Measurements from ENCODE around the gene SRA1.
A peak's percentile ranks its signal among the peaks of the same experiment; 100 is the strongest.
"Not testable (repeated sequence)": the region's sequence is repeated elsewhere in the genome, so short reads cannot be mapped to it uniquely, and the experiment has no call there.

SRA1 gene

GRCh38 chr5:140557136-140557805 is at the start of gene SRA1:
SRA1 (minus strand) TSS chr5:140557473; CDS start chr5:140557452, 21 bp downstream.
- peak; percentile 82 for DNase-seq (ENCODE audit: low read depth)

GRCh38 chr5:140607031-140607430 is 49.8 kb upstream of the SRA1 start:
- DNase-seq (ENCODE audit: low read depth) = no peak

GRCh38 chr5:140605879-140606278 is 48.6 kb upstream of the SRA1 start:
- no peak for DNase-seq (ENCODE audit: low read depth)

- no peak for DNase-seq (ENCODE audit: low read depth)
Measured at GRCh38 chr5:140603734-140604133, 46.5 kb upstream of the SRA1 start.

GRCh38 chr5:140603446-140603698 is 46.1 kb upstream of the SRA1 start:
- DNase-seq (ENCODE audit: low read depth) = not testable (repeated sequence)

GRCh38 chr5:140602147-140602546 is 44.9 kb upstream of the SRA1 start:
- no peak for DNase-seq (ENCODE audit: low read depth)

- no peak for DNase-seq (ENCODE audit: low read depth)
Measured at GRCh38 chr5:140600096-140600495, 42.8 kb upstream of the SRA1 start.

- no peak for DNase-seq (ENCODE audit: low read depth)
Measured at GRCh38 chr5:140598836-140599235, 41.6 kb upstream of the SRA1 start.

GRCh38 chr5:140596321-140596741 is 39.1 kb upstream of the SRA1 start:
- no peak for DNase-seq (ENCODE audit: low read depth)

GRCh38 chr5:140595538-140596300 is 38.4 kb upstream of the SRA1 start:
- no peak for DNase-seq (ENCODE audit: low read depth)

- DNase-seq (ENCODE audit: low read depth) = no peak
Measured at GRCh38 chr5:140594169-140594568, 36.9 kb upstream of the SRA1 start.

GRCh38 chr5:140593070-140593469 is 35.8 kb upstream of the SRA1 start:
- DNase-seq (ENCODE audit: low read depth) = not testable (repeated sequence)

GRCh38 chr5:140591747-140592372 is 34.6 kb upstream of the SRA1 start:
- DNase-seq (ENCODE audit: low read depth) = no peak

- no peak for DNase-seq (ENCODE audit: low read depth)
Measured at GRCh38 chr5:140590861-140591260, 33.6 kb upstream of the SRA1 start.

- DNase-seq (ENCODE audit: low read depth) = no peak
Measured at GRCh38 chr5:140588311-140589070, 31.2 kb upstream of the SRA1 start.

- DNase-seq (ENCODE audit: low read depth) = no peak
Measured at GRCh38 chr5:140587495-140587894, 30.2 kb upstream of the SRA1 start.

GRCh38 chr5:140579188-140579747 is 22.0 kb upstream of the SRA1 start:
- DNase-seq (ENCODE audit: low read depth) = not testable (repeated sequence)

GRCh38 chr5:140576776-140577201 is 19.5 kb upstream of the SRA1 start:
- no peak for DNase-seq (ENCODE audit: low read depth)

- no peak for DNase-seq (ENCODE audit: low read depth)
Measured at GRCh38 chr5:140575309-140575708, 18.0 kb upstream of the SRA1 start.

- no peak for DNase-seq (ENCODE audit: low read depth)
Measured at GRCh38 chr5:140574165-140574564, 16.9 kb upstream of the SRA1 start.

GRCh38 chr5:140573683-140574082 is 16.4 kb upstream of the SRA1 start:
- no peak for DNase-seq (ENCODE audit: low read depth)

- no peak for DNase-seq (ENCODE audit: low read depth)
Measured at GRCh38 chr5:140571105-140571504, 13.8 kb upstream of the SRA1 start.

Measured in activated T-helper 9 cell treated with anti-CD3 and anti-CD28 coated beads, Interleukin-2, amount 50 U/mL, for 16 hours (primary cell).